Measurements from ENCODE around the gene OAS2. TPM values are rescaled to one million over a fixed set of nuclear protein-coding genes. Genes with fewer than 3 reads are reported as not detected.

The OAS2 gene
- polyA plus RNA-seq, 1 donor (not counting 4 experiments of a cell fraction or from before 2014, with no cell fraction given): 92.7 TPM

- H4K20me1 ChIP-seq (ENCODE audit: control insufficient read depth, extremely low read depth, insufficient read depth, low read length): no peaks in the 10 kb centered on the region
- no peak overlapping the region for H3K4me2 ChIP-seq (ENCODE audit: control insufficient read depth, extremely low read depth, insufficient read depth, low read depth, low read length)
- H3K79me2 ChIP-seq (ENCODE audit: control insufficient read depth, insufficient read depth, low read length): peaks cover 9% of the 10 kb centered on the region
- DNase-seq (ENCODE audit: low read depth, low spot score) (no peak), FAIRE-seq (no peak)
- no peak overlapping the region for H3K9ac ChIP-seq (ENCODE audit: control insufficient read depth, extremely low read depth, insufficient read depth, low read length)
- H3K36me3 ChIP-seq (ENCODE audit: control insufficient read depth in 2 of 2, extremely low read depth in 1 of 2, insufficient read depth in 2 of 2, low read length in 2 of 2): peaks cover 20 to 23% of the 10 kb centered on the region in 2 experiments
- H3K27ac ChIP-seq (ENCODE audit: control insufficient read depth, insufficient read depth, low read length): no peak overlapping the region
- H3K9me3 ChIP-seq (ENCODE audit: control insufficient read depth, low read depth, low read length): no peaks in the 10 kb centered on the region
- no peak for TF ChIP-seq CTCF (optimal IDR thresholded peaks at IDR 0.05 in 1 of 3, IDR thresholded peaks at IDR 0.05 in 1 of 3, conservative IDR thresholded peaks at IDR 0.05 in 1 of 3; ENCODE audit: extremely low read depth in 1 of 3, insufficient read depth in 2 of 3, low read length in 3 of 3)
- no peak for TF ChIP-seq EZH2 (IDR thresholded peaks at IDR 0.05; ENCODE audit: low read length)
- no peaks in the 10 kb centered on the region for H3K27me3 ChIP-seq (ENCODE audit: control insufficient read depth, extremely low read depth, insufficient read depth, low read length)
- H3K4me1 ChIP-seq (ENCODE audit: control insufficient read depth, extremely low read depth, insufficient read depth, low read length): no peaks in the 10 kb centered on the region
- H3K4me3 ChIP-seq (ENCODE audit: control insufficient read depth in 2 of 3, extremely low read depth in 1 of 3, insufficient read depth in 2 of 3, low read depth in 1 of 3, low read length in 3 of 3): no peak overlapping the region
- H2AFZ ChIP-seq (ENCODE audit: control insufficient read depth, low read length): no peak overlapping the region
- dilution Hi-C loops (cut with MboI; ENCODE audit: extremely low pct_ligation_motif_present, low sequenced_read_pairs): no loop called here
- no peaks in the 10 kb centered on the region for H3K9me1 ChIP-seq (ENCODE audit: control insufficient read depth, extremely low read depth, insufficient read depth, low read length)
Observed at GRCh38 chr12:112947314-112947713, 31.0 kb upstream of the OAS2 start.

- dilution Hi-C loops (cut with MboI; ENCODE audit: extremely low pct_ligation_motif_present, low sequenced_read_pairs): no loop called here
- H3K36me3 ChIP-seq (ENCODE audit: control insufficient read depth in 2 of 2, extremely low read depth in 1 of 2, insufficient read depth in 2 of 2, low read length in 2 of 2): peaks cover 20 to 26% of the 10 kb centered on the region in 2 experiments
Observed at GRCh38 chr12:112947761-112948160, 30.6 kb upstream of the OAS2 start.

More at GRCh38 chr12:112947761-112948160, 30.6 kb upstream of the OAS2 start:
- H3K79me2 ChIP-seq (ENCODE audit: control insufficient read depth, insufficient read depth, low read length): peaks cover 7% of the 10 kb centered on the region
- no peaks in the 10 kb centered on the region for H4K20me1 ChIP-seq (ENCODE audit: control insufficient read depth, extremely low read depth, insufficient read depth, low read length)
- H3K4me3 ChIP-seq (ENCODE audit: control insufficient read depth in 2 of 3, extremely low read depth in 1 of 3, insufficient read depth in 2 of 3, low read depth in 1 of 3, low read length in 3 of 3): no peak overlapping the region
- no peak overlapping the region for H3K4me2 ChIP-seq (ENCODE audit: control insufficient read depth, extremely low read depth, insufficient read depth, low read depth, low read length)
- H3K27me3 ChIP-seq (ENCODE audit: control insufficient read depth, extremely low read depth, insufficient read depth, low read length): no peaks in the 10 kb centered on the region
- H3K4me1 ChIP-seq (ENCODE audit: control insufficient read depth, extremely low read depth, insufficient read depth, low read length): no peaks in the 10 kb centered on the region
- no peak overlapping the region for H2AFZ ChIP-seq (ENCODE audit: control insufficient read depth, low read length)
- H3K9me1 ChIP-seq (ENCODE audit: control insufficient read depth, extremely low read depth, insufficient read depth, low read length): no peaks in the 10 kb centered on the region
- no peak overlapping the region for H3K27ac ChIP-seq (ENCODE audit: control insufficient read depth, insufficient read depth, low read length)
- DNase-seq (ENCODE audit: low read depth, low spot score) (no peak), FAIRE-seq (no peak)
- H3K9ac ChIP-seq (ENCODE audit: control insufficient read depth, extremely low read depth, insufficient read depth, low read length): no peak overlapping the region
- TF ChIP-seq CTCF (optimal IDR thresholded peaks at IDR 0.05 in 1 of 3, IDR thresholded peaks at IDR 0.05 in 1 of 3, conservative IDR thresholded peaks at IDR 0.05 in 1 of 3; ENCODE audit: extremely low read depth in 1 of 3, insufficient read depth in 2 of 3, low read length in 3 of 3) (no peak), EZH2 (IDR thresholded peaks at IDR 0.05; ENCODE audit: low read length) (no peak)
- H3K9me3 ChIP-seq (ENCODE audit: control insufficient read depth, low read depth, low read length): no peaks in the 10 kb centered on the region

Measured in keratinocyte (primary cell).